ENCODE measurements around the gene FHIT.
"Not testable (repeated sequence)": the region's sequence is repeated elsewhere in the genome, so short reads cannot be mapped to it uniquely, and the experiment has no call there.

FHIT gene

DNA sequence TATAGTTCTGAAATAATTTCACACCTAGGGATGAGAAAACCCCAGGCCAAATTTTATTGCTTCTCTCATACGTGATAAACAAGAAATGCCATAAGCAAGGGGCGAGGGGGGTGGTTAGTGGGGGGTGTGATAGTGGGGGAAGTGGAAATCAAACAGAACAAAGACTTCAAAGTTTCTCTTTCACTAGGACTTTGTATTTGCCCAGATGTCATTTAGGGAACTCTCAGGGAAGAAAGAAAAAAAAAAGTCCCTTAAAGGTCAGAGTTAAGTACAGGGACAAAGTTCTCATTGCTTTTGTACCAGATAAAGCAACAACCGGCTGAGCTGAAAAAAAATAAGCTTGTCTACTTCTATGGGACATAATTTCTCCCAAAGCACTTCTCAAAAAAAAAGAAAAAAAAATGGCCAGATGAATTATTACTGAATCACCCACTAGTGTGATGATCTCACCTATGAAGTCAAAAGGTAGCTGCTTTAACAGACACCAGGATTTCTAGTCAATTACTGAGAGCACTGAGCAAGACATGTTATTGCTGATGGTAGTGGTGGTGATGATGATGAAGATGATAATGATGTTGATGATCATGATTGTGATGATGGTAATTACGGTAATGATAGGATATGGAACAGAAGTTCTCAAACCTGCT lies 56.2 kb downstream of the FHIT start:
- Mint-ChIP-seq H3K9me3 (peaks cover 4% of the 10 kb centered on the region), H3K36me3 (ENCODE audit: low read depth) (no peaks in the 10 kb centered on the region), H3K27ac (no peak overlapping the region), H3K27me3 (ENCODE audit: low read depth, poor library complexity) (no peaks in the 10 kb centered on the region), H3K4me1 (peaks cover 51% of the 10 kb centered on the region), H3K4me3 (no peak overlapping the region)
- DNase-seq, result no peak
- TF ChIP-seq, protein P1, sequence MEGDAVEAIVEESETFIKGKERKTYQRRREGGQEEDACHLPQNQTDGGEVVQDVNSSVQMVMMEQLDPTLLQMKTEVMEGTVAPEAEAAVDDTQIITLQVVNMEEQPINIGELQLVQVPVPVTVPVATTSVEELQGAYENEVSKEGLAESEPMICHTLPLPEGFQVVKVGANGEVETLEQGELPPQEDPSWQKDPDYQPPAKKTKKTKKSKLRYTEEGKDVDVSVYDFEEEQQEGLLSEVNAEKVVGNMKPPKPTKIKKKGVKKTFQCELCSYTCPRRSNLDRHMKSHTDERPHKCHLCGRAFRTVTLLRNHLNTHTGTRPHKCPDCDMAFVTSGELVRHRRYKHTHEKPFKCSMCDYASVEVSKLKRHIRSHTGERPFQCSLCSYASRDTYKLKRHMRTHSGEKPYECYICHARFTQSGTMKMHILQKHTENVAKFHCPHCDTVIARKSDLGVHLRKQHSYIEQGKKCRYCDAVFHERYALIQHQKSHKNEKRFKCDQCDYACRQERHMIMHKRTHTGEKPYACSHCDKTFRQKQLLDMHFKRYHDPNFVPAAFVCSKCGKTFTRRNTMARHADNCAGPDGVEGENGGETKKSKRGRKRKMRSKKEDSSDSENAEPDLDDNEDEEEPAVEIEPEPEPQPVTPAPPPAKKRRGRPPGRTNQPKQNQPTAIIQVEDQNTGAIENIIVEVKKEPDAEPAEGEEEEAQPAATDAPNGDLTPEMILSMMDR (IDR thresholded peaks at IDR 0.05), result no peak

DNA sequence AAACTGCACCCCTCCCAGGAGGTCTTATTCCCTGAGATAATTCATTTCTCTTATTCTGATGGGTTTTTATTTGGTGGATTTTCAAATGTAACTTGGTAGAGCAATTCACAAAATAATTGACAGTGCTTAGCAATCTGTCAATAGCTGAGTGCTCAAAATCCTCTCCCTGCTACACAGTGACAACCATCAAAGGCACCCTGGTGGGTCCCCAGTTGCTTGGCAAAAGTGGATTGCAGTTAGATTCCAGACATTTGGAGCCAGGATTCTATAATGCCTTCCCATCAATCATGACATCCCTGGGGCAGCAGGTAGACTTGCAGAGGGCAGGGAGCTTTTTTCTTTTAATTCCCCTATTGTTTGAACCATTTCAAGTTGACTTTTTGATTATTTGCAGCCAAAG lies 59.0 kb downstream of the FHIT start:
- Mint-ChIP-seq H3K4me1 (peaks cover 39% of the 10 kb centered on the region), H3K27me3 (ENCODE audit: low read depth, poor library complexity) (no peaks in the 10 kb centered on the region), H3K9me3 (peaks cover 19% of the 10 kb centered on the region), H3K36me3 (ENCODE audit: low read depth) (peaks cover 4% of the 10 kb centered on the region), H3K4me3 (no peak overlapping the region), H3K27ac (no peak overlapping the region)
- no peak for DNase-seq
- TF ChIP-seq, protein P1 (IDR thresholded peaks at IDR 0.05), result no peak

DNA sequence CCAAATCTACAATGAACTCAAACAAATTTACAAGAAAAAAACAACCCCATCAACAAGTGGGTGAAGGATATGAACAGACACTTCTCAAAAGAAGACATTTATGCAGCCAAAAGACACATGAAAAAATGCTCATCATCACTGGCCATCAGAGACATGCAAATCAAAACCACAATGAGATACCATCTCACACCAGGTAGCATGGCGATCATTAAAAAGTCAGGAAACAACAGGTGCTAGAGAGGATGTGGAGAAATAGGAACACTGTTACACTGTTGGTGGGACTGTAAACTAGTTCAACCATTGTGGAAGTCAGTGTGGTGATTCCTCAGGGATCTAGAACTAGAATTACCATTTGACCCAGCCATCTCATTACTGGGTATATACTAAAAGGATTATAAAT lies 61.0 kb downstream of the FHIT start:
- peaks cover 19% of the 10 kb centered on the region for H3K9me3 Mint-ChIP-seq
- not testable (repeated sequence) for H3K4me3 Mint-ChIP-seq; H3K27me3 Mint-ChIP-seq (ENCODE audit: low read depth, poor library complexity); DNase-seq; H3K27ac Mint-ChIP-seq; H3K36me3 Mint-ChIP-seq (ENCODE audit: low read depth)
- H3K4me1 Mint-ChIP-seq, result peaks cover 35% of the 10 kb centered on the region

DNA sequence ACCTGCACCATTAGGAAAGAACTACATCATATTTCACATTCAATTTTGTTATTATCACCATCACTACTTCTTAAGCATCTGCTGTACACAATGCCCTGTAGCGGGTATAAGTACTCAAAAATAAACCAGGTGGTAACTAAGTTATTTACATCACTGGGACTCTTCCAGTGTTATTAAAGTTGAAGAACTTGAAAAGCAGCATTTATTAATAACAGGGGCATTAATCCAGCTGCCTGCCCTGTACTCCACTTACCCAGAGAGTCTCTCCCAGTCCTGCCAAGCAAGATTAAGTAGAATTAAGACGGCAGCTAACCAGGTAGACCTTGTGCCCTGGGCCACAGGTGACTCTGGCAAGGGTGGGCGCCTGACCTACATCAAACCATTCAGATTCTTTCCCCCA lies 65.2 kb downstream of the FHIT start:
- H3K27me3 Mint-ChIP-seq (ENCODE audit: low read depth, poor library complexity), result no peaks in the 10 kb centered on the region
- H3K9me3 Mint-ChIP-seq, result peaks cover 19% of the 10 kb centered on the region
- peaks cover 16% of the 10 kb centered on the region for H3K4me1 Mint-ChIP-seq
- no peak for DNase-seq
- H3K27ac Mint-ChIP-seq, result no peak overlapping the region
- peaks cover 4% of the 10 kb centered on the region for H3K36me3 Mint-ChIP-seq (ENCODE audit: low read depth)
- H3K4me3 Mint-ChIP-seq, result no peak overlapping the region
- TF ChIP-seq, protein P1 (IDR thresholded peaks at IDR 0.05), result no peak

DNA sequence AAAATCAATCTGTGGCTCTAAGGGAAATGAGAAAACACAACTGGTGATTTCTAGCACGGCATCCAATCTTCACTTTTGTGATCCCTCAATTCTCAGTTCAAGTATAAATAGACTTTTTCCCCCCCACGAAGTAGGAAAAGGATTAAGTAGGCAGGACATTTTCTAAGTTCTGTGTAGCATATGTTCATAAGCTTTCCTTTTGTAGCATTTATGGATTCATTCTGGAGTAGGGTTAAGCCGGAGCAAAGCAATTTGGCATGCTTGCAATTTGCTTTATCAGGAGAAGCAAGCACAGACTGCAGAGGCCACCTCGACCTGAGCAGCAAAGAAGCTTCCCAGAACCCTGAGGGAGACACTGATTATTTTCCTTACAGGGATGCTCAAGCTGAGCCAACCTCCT lies 66.3 kb downstream of the FHIT start:
- peaks cover 16% of the 10 kb centered on the region for H3K4me1 Mint-ChIP-seq
- H3K27me3 Mint-ChIP-seq (ENCODE audit: low read depth, poor library complexity), result no peaks in the 10 kb centered on the region
- peaks cover 4% of the 10 kb centered on the region for H3K36me3 Mint-ChIP-seq (ENCODE audit: low read depth)
- no peak overlapping the region for H3K4me3 Mint-ChIP-seq
- no peak for DNase-seq
- peaks cover 15% of the 10 kb centered on the region for H3K9me3 Mint-ChIP-seq
- H3K27ac Mint-ChIP-seq, result no peak overlapping the region
- TF ChIP-seq, protein P1 (IDR thresholded peaks at IDR 0.05), result no peak

DNA sequence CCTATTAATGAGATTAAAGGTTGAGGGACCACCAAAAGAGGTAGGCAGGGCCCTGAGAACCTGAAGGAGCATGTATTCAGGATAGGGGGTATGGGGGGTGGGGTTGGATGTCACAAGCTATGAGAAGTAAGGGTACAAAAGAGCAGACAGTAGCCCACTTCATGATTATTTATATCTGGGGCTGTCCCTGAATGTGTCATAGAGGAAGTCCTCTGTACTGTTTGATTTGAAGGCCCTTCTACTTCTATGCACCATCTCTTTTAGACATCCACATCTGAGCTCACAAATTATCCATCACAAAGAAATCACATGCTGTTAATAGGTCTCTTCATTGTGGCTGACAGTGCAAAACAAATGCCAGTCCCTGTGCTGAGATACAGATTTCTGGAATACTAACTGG lies 68.6 kb downstream of the FHIT start:
- peaks cover under 1% of the 10 kb centered on the region for H3K9me3 Mint-ChIP-seq
- H3K4me3 Mint-ChIP-seq, result no peak overlapping the region
- H3K27ac Mint-ChIP-seq, result no peak overlapping the region
- peaks cover 16% of the 10 kb centered on the region for H3K4me1 Mint-ChIP-seq
- peaks cover under 1% of the 10 kb centered on the region for H3K36me3 Mint-ChIP-seq (ENCODE audit: low read depth)
- no peaks in the 10 kb centered on the region for H3K27me3 Mint-ChIP-seq (ENCODE audit: low read depth, poor library complexity)
- no peak for DNase-seq
- TF ChIP-seq, protein P1 (IDR thresholded peaks at IDR 0.05), result no peak
